Activated CD4-positive, alpha-beta T cell treated with anti-CD3 and anti-CD28 coated beads, Interleukin-2, amount 50 U/mL, for 24 hours (primary cell): Measurements from ENCODE around the gene SLC23A1.

Experiments
- DNase-seq, 2 donors: peaks; one replicate each; pipeline ENCODE4 v3.0.0-alpha.2; 2020; ENCODE audit warnings: low read depth in 1 of 2, low spot score in 1 of 2

SLC23A1 gene

DNA sequence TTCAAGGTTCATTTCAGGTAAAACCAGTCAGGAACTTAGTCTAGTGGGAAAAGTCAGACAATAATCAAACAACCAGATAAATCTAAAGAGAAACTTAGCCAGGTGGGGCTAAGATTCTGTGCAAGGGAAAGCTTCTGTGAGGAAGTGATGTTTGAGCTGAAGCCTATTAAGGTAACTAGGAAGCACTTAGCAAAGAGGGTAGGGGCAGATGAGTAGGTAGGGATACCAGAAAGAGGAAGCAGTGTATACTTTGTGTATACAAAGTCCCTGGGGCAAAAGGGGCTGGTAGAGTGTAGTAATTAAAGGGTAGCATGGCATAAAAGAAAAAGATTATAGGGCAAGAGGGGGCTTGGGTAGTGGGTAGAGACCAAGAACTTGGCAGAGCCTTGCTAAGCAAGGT, 24.4 kb upstream of the SLC23A1 start:
- DNase-seq, result no peak

DNA sequence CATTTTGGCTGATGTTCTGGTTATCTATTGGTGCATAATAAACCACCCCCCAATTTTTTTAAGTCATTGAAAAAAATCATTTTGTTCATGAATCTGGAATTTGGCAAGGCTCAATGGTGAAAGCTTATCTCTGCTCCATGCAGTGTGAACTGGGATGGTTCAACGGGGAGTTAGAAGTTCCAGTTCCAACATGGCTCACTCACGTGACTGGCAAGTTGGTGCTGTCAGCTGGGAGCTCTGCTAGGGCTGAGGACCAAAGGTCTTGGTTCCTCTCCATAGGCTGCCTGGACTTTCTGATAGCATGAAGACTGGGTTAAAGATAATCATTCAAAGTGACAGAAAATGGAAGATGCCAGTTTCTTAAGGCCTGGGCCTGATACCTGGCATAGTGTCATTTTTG, 23.9 kb upstream of the SLC23A1 start:
- no peak for DNase-seq

DNA sequence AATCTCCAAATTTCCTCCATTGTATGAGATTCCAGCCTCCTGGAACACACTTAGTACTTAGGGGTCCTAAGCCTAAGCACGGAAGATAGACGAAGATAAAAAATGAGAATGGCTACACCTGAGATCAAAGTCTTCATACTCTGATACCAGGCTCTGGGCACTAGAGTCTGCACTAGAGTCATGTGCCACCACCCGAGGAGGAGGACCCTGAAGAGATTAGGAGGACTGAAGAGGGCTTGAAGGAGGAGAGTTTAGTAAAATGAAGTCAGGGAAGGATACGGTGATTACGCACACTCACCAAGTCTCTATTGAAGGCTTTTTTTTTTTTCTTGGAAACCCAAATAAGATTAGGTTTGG, 21.4 kb upstream of the SLC23A1 start:
- no peak for DNase-seq

DNA sequence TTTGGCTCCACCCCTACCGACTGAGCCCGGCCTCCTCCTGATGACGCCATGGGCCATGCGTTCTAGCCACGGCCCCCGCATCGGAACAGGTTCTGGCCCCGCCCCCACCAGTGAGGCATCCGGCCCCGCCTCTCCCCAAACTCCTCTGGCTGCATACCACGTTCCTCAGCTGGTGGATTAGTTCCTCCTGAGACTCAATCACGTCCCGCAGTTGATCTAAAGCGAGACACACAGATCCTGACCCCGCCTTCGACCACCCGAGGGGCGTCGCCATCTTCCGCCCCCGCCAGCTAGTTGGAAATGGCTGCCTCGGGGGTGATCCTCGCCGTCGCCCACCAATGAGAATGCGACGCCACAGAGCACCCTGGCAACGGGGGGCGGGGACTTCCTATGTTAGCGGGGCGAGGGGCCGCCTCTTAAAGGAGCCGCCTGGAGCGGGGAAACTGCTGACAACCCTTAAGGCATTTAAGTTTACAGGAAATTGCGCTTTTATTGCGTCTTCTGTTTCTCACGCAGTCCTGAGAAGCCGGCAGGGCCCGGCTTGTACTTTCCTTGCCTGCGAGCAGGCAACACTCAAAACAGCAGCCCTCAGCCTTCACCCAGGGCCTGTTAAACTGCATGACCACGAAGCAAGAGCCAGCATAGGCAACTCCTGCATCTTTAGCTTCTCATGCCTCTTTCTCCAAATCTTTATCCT, 20.8 kb upstream of the SLC23A1 start, which contains the start of gene SPATA24:
SPATA24 (minus strand) TSS at position 303 of the 697 bp plus-strand sequence; CDS start at position 274, 29 bp downstream.
- peak; percentile 94 to 97 for DNase-seq

DNA sequence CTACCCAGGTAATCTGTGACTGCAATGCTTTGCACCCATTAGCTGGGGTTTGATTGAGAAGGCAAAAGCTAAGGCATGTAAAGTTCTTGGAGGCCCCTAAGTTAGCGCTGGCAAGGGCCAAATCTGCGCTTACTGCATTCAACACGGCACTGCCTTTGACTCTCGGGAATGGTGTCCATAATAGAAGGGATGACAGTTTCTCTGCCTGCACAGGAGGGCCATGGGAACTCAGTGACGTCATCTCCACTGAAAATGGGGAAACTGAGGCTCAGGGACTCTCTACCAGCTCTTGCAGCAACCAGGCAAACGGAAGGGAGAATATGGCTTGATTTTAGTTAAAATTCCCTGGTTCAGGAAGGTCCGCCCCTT, 20.3 kb upstream of the SLC23A1 start:
- no peak for DNase-seq

DNA sequence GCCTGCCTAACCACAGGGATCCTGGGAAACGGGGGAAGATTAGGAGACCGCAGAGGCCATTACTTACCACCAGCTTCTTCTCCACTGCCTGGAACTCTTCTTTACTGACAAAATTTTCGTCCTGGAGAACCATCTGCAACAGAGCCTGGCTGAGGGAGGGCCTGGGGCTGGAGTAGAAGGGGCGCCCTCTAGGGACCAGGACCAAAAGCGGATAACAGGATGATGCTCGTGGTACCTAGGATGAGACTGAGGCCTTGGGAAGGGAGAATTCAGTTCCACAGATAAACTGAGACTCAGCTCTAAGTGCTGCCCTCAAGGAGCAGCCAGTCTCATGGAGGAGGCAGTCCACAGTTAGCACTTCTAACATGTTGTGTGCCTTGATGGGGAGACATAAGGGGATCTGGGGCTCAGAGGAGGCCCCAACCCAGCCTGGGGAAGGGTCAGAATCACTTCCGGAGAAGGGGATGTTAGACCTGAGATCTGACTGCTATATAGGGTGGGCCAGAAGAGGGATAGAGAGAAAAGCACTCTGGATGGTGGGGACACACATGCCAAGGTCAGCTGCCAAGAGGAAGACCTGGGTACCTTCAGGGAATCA, 19.6 kb upstream of the SLC23A1 start:
- no peak for DNase-seq

DNA sequence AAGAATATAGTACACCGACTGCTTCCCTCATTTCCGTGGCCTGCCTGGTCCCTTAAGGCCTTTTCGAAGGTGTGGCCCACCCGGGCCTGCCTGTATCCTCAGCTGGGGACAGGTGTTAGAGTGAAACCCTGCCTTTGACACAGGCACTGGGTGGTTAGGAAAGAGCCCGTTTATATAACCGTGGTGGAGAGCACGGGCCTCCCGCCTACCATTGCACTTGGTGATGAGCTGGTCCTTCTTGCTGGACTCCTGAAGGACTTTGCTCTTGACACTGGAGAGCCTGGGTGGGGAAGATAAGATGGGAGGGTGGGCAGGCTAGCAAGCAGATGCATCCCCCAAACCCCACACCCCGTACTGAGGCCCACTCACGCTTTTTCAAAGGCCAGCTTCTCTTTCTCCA, 18.4 kb upstream of the SLC23A1 start:
- DNase-seq, result no peak

DNA sequence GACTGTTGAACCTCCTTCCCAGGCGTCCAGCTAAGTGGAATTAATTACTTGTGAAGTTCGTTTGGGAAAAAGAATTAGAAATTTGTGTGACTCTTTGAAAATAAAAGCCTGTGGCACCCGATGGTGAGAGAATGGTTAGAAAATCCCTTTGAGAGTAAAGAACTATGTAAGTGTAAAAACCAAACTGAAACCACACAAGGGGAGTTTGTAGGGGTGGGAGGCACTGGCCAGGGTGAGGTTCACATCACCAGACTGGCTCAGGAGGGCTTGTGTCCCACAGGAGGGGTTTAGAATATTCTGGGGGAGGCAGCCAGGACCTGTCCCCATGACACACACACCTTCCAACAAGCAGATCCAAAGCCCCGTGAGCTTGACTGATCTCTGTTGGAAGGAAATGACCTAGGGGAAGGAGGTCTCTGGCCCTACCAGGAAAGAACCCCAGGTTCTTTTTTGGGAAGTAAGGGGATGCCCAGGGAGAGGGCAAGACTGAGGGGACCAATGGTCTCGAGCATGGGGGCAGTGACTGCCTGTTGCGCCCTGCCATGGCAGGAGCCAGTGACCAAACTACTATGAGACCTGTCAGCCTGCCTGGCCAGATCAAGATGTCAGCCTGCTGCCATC, 16.5 kb upstream of the SLC23A1 start:
- no peak for DNase-seq

DNA sequence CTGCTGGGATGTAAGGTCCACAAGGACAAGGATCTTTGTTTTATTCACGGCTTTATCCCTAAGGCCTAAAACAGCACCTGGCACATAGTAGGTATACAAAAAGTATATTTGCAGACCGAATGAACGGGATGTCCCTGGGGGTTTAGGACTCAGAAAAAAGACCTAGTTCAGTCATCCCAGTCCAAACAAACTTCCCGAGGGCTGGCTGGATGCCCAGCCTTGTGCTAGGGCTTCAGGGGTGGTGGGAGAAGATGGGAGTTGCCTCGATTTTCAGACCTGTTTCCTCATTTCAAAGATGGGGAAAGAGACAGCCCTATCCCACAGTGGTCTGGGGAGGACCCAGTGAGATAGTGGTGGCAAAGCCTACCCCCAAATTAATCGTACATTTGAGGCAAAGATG, 14.8 kb upstream of the SLC23A1 start:
- no peak for DNase-seq

DNA sequence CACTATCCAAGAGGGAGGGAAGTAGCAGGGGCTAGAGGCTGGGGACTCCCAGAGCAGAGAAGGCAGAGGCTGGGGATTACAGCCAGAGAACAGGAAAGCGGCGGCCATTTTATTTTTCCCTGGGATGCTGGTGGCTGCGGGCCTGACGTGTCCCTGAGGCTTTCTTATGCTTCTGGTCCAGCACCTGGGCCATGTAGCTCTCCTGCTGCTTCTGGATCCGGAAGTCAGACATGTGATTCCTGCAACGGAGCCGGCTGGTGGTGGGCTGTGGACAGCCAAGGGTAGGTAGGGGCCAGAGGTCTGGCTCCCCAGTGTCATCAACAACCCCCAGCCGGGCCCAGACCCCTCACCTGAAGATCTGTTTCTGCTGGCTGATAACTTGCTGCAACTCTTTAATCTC, 13.6 kb upstream of the SLC23A1 start:
- DNase-seq, result no peak

DNA sequence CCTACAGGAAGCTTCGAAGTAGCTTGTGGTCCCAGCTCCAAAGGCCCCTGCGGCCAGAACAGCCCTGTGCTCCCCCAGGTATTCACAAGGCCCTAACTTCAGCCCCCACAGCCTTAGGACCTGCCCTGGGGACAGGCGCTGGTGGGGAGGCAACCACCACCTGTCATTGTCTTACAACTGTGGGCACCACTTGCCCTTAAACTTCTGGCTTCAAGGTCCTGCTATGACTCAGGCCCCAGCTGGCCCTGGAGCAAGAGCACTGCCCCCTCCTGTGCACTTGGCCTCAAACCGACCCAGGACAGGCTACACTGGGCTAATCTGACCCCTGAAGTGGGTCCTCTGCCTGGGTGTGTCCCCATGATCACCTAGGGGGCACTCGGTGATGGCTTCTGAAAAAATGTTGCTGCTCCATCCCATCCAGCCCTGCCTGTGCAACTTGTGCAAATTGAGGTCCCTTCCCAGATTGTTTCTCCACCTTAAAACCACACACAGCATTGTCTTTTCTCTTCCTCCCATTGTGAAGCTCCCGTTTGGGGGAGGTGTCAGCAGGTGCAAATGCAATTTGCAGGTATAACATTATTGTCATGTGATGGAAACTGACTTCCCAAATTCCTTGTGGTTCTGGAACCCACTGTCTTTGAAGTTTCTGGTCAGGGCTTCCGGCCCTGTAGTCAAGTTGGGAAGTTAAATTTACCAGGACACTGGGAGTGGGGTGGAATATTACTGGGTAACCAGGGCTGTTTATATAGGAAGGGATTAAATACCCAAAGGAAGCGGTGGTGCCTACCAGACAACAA, 12.9 kb upstream of the SLC23A1 start:
- DNase-seq, result no peak

DNA sequence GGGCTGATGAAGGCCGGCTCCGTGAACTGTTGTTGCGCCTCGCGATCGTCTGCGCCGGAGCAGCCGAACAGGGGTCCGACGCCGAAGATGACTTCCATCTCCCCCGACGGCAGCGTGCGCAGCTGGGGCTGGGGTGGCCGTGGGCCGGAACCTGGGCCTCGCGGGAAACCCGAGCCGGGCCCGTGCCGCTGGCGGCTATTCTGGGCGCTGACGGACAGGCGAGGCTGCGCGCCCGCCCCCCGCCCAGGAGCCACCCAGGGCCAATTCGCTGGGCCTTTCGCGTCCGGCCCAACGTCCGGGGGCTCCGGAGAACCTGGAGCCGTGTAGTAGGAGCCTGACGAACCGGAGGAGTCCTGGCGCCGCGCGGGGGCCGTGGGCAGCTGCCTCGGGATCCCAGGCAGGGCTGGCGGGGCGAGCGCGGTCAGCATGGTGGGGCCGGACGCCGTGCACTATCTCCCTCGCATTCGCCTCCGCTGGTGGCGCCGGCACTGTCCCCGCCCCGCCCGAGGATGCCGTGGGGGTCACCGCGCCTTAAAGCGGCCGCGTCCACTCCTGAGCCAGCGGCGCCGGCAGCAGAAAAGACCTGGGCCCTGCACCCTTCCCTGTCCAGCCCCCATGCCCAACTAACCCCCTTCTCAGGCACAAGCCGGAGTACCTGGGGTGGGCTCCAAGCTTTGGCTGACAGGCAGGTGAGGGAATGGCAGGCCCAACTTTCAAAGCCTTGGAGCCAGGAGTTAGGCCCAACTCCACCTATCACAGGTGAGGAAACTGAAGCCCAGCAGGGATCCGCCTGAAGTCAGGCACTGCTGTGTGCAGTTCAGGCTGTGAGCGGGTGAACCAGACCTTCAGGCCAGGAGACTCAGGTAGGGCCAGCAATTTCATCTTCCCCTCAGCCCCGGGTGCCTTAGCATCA, 11.8 kb upstream of the SLC23A1 start, which contains the start of gene PROB1:
PROB1 (minus strand) TSS at position 451 of the 913 bp plus-strand sequence; CDS start at position 428, 23 bp downstream.
- DNase-seq, result no peak

DNA sequence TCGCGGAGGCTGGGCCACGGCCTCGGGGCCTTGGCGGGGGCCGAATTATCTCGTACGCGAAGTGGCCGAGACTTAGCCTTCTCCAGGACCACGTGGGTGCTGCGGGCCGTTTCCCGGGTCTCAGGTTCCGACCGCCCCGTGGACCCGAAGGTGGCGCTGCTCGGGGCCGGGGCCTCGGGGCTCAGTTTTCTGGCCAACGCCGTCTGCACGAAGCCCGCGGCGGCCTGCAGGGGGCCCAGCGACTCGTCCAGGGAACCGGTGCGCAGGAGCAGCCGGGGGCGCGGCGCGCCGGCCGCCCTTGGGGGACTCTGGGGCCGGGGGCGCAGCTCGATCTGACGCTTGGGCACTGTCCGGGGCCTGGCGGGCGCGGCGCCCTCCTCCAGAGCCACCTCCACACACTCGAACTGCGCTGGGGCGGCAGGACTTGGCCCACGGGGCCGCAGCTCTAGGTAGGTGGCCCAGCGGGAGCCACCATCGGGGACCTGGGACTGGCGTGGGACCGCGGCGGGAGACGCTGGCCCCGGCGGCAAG, 11.1 kb upstream of the SLC23A1 start:
- no peak for DNase-seq

DNA sequence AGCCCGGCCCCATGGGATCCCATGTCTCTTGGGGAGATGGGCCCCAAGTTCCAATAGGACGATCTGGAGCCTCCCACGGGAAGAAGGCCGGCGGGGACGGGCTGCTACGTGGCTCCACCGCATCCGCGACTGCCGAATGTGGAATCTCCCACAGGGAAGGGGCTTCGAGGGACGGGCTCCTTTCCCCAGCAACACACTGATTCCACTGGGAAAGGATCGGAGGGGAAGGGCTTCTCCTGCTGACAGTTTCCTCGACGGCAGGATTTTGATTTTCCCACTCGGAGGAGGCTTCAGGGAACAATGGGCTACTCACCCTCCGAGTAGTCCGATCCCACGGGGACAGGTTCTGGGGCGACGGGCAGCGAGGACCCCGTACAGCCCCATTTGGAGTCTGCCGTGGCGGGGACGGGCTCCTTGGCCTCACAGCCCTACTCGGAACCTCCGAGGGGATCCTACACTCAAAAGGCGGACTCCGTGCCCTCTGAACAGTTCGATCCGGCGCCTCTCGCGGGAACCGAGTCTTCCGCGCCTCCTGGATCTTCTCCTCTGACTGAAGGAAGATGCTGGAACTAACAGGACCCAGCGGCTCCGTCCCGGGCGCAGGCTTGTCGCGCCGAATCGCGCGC, 10.5 kb upstream of the SLC23A1 start:
- DNase-seq, result no peak

DNA sequence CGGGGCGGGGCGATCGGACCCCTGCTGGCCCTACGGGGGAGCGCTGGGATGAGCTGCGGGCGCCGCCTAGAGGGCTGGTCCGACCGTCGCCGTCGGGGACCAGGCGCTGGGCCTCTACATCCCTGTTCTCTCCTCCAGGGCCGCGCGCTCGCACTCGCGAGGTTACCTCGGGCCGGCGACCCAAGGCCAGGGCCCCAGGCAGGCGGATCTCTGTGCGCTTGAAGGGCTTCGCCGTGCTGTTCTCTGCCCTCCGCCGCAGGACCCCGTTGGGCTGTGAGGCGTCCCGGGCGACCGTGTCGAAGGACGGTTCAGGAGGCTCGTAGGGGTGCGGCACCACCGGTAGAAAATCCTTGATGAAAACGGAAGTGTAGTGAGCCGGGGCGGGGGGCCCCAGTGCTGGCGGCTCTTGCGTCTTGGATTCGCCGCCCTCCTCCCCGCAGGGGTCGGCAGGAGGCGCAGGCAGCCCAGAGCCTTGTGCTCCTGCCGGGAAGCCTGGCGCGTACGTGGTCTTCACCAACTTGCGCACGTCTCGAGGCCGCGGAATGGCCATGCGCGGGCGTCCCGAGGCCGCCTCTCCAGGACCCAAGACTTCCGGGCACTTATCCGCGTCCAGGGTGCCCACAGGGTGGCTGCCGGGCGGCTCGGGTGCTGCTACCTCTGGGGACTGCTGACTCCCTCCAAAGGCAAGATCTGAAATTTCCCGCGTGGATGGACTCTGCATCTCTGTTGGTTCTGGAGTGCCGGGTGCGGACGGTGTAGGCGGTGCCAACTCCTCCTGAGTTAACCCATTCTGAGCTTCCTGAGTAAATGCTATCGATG, 9.8 kb upstream of the SLC23A1 start:
- DNase-seq, result peak; percentile 55

DNA sequence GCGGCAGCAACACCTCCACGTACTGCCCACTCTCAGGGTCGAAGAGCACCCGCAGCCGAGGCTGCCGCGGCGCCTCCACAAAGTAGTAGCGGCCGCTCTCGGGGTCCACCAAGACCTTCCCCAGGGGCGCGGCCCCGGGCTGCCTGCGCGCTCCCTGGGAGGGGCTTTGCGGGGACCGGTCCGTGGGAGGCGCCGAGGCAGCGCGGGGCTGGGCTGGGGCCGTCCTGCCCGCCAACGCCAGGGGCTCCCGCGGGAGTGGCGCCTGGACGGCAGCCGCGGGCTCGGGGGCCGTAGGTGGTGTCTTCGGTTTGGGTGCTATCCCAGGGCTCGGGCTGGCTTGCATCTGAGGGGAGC, 9.2 kb upstream of the SLC23A1 start:
- no peak for DNase-seq

DNA sequence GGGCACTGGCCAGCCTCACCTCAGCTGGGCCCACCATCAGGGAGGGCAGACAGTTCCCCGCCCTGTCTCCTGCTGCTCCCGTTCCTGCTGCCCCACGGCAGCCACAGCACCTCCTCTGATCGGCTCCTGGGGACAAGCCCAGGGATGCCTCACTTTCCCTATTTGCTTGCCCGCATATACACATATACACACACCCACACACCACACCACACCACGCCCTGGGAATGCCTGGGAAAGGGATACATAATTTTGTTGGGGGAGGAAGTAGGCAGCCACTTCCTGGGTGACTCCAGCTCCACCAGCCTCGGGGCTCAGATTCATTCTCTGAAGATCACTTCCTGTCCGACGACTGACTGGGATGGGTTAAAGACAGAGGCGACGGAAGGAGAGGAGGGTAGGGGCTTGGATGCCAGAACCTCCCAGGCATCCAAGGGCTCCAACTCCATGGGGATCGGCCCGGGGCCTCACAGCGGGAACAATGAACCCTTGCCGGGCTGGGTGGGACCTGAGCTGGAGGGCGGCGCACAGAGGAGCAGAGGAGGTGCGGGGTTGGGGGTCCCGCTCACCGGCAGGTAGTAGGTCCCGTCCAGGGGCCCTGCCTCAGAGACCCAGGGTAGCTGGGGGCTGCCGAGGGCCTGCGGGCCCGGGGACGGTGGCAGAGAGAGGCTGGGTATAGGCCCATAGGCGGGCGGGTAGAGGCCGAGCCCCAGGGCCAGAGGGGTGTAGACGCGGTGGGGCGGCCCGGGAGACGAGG, 8.7 kb upstream of the SLC23A1 start:
- DNase-seq, result no peak
